Jurkat, Clone E6-1 (cell line): Measurements from ENCODE around the gene MANF. TPM values are rescaled to one million over a fixed set of nuclear protein-coding genes. Genes with fewer than 3 reads are reported as not detected.
A peak's percentile ranks its signal among the peaks of the same experiment; 100 is the strongest.

Experiments
- DNase-seq: peaks from one replicate; pipeline ENCODE4 v3.0.0-alpha.2; 2011; ENCODE audit warnings: low read depth, low spot score
- H3K4me3 ChIP-seq: 2 replicates; pipeline ENCODE4 v1.5.1; 2011; ENCODE audit warnings: mild to moderate bottlenecking, low read length, control low read depth, moderate library complexity
- polyA plus RNA-seq: library from polyadenylated mRNA; unstranded; fragments of >200 nt; gene quantifications from one replicate; pipeline ENCODE4 v1.2.1, GENCODE V29; 2012; ENCODE audit warnings: missing spikeins; ENCODE audit not compliant: insufficient read length, insufficient read depth

The MANF gene
- 220 TPM for polyA plus RNA-seq

GRCh38 chr3:51384726-51385473 lies at the start of gene MANF:
TSS of gene MANF (plus strand) at chr3:51385291. CDS start at chr3:51385343, 52 bp downstream.
- peak; percentile 98 for DNase-seq
- peak within 1 kb of the TSS; percentile 94 for H3K4me3 ChIP-seq

- DNase-seq, result no peak
- H3K4me3 ChIP-seq, result no peak overlapping the region
These were observed 48.8 kb upstream of the MANF start for GRCh38 chr3:51336261-51336660.

GRCh38 chr3:51337666-51338065 lies 47.4 kb upstream of the MANF start:
- no peak overlapping the region for H3K4me3 ChIP-seq
- no peak for DNase-seq

GRCh38 chr3:51338632-51339031 lies 46.5 kb upstream of the MANF start:
- DNase-seq, result no peak
- H3K4me3 ChIP-seq, result no peak overlapping the region

- H3K4me3 ChIP-seq, result no peak overlapping the region
- no peak for DNase-seq
These were observed 44.9 kb upstream of the MANF start for GRCh38 chr3:51340013-51340829.

- DNase-seq, result no peak
These were observed 44.0 kb upstream of the MANF start for GRCh38 chr3:51340989-51341636.

GRCh38 chr3:51343918-51344687 lies 41.0 kb upstream of the MANF start:
- H3K4me3 ChIP-seq, result no peak overlapping the region
- DNase-seq, result no peak

More at GRCh38 chr3:51340989-51341636, 44.0 kb upstream of the MANF start:
- H3K4me3 ChIP-seq, result no peak overlapping the region

- no peak for DNase-seq
- no peak overlapping the region for H3K4me3 ChIP-seq
These were observed 34.3 kb upstream of the MANF start for GRCh38 chr3:51350751-51351150.

- no peak for DNase-seq
- no peak overlapping the region for H3K4me3 ChIP-seq
These were observed 32.0 kb upstream of the MANF start for GRCh38 chr3:51353131-51353530.

GRCh38 chr3:51353691-51354090 lies 31.4 kb upstream of the MANF start:
- no peak overlapping the region for H3K4me3 ChIP-seq
- DNase-seq, result peak; percentile 27

GRCh38 chr3:51354172-51354571 lies 30.9 kb upstream of the MANF start:
- DNase-seq, result no peak
- no peak overlapping the region for H3K4me3 ChIP-seq

- DNase-seq, result no peak
- H3K4me3 ChIP-seq, result no peak overlapping the region
These were observed 30.1 kb upstream of the MANF start for GRCh38 chr3:51354731-51355615.

- H3K4me3 ChIP-seq, result no peak overlapping the region
- DNase-seq, result no peak
These were observed 29.1 kb upstream of the MANF start for GRCh38 chr3:51355891-51356578.

- no peak overlapping the region for H3K4me3 ChIP-seq
- DNase-seq, result no peak
These were observed 27.2 kb upstream of the MANF start for GRCh38 chr3:51357856-51358255.

- DNase-seq, result no peak
- no peak overlapping the region for H3K4me3 ChIP-seq
These were observed 26.1 kb upstream of the MANF start for GRCh38 chr3:51358981-51359380.

GRCh38 chr3:51360806-51361205 lies 24.3 kb upstream of the MANF start:
- DNase-seq, result no peak
- H3K4me3 ChIP-seq, result no peak overlapping the region

- no peak for DNase-seq
These were observed 23.3 kb upstream of the MANF start for GRCh38 chr3:51361746-51362145.

GRCh38 chr3:51362476-51362875 lies 22.6 kb upstream of the MANF start:
- no peak overlapping the region for H3K4me3 ChIP-seq
- DNase-seq, result no peak

More at GRCh38 chr3:51361746-51362145, 23.3 kb upstream of the MANF start:
- H3K4me3 ChIP-seq, result no peak overlapping the region
